ENCODE measurements around the gene ZNF280A. TPM values are rescaled to one million over a fixed set of nuclear protein-coding genes. Genes with fewer than 3 reads are reported as not detected.

ZNF280A gene
- total RNA-seq, 1 experiment from 2014 or later: 0.81 TPM

DNA sequence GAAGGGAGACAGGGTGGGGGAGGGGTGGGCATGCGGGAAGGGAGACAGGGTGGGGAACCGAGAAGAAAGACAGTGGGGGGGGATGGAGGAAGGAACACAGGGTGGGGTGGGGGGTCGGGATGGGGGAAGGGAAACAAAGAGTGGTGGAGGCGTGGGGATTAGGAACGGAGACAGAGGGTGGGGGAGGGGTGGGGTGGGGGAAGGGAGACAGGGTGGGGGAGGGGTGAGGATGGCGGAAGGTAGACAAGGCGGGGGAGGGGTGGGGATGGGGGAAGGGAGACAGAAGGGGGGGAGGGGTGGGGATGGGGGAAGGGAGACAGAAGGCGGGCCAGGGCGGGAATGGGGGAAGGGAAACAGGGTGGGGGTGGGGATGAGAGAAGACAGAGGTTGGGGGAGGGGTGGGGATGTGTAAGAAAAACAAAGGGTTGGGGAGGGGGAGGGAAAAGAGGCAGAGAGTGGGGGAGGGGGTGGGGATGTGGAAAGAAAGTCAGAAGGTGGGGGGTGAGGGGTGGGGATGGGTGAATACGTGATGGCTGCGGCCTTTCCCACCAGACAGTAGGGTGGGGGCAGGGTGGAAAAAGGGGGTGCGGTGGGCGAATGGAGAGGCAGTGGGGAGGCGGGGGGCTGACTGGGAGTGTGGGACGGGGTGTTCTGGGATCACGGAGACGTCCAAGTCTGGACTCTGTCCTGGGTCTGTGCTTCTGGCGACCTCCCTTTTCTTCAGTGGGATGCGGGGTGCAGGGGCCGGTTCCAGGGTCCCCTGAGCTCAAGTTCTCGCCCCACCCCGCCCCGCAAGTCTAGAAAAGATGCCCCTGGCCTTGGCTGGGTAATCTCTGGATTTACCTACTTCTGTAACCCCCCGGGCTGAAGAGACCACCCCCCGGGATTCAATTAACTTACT is 38.3 kb upstream of the ZNF280A start:
- no peaks in the 10 kb centered on the region for H3K9me3 ChIP-seq (ENCODE audit: control insufficient read depth in 1 of 2, insufficient read depth in 1 of 2, low read depth in 1 of 2, low read length in 2 of 2)
- peak overlapping the region; percentile 52; the same call in 1 of the 2 replicates for H3K27ac ChIP-seq (ENCODE audit: low read depth, low read length)
- ChIA-PET RAD21 (ENCODE audit: low non-redundant PET in 1 of 2, low total read pairs in 2 of 2, uncharacterized antibody in 2 of 2, unreplicated experiment in 2 of 2) (no interaction called here), CTCF (interaction anchor here (0.6 to 2.2 kb wide), 7 partner anchors 9 to 201 kb away, joined by 3 to 11 read pairs (median 5); partner anchors contain the start of genes ZNF280A and ZNF280B), POLR2A (no interaction called here)
- intact Hi-C loops (cut with micrococcal nuclease): no loop called here
- no TSS peak for BruUV-seq (replicated peaks)
- H3K36me3 ChIP-seq (ENCODE audit: control insufficient read depth in 1 of 2, insufficient read depth in 2 of 2, low read length in 2 of 2): 0 out of 4 replicates have a peak, but pooled peaks cover 0 to 3% of the 10 kb centered on the region in 2 experiments
- peak; percentile 13; the same call in 1 of the 2 replicates for ATAC-seq
- H3K4me2 ChIP-seq (ENCODE audit: low read length): peak overlapping the region; percentile 64
- H3K9me2 ChIP-seq (ENCODE audit: insufficient read depth): no peaks in the 10 kb centered on the region
- H3K9ac ChIP-seq (ENCODE audit: low read length): peak overlapping the region; percentile 54
- TF ChIP-seq EGR1 (IDR thresholded peaks at IDR 0.05; ENCODE audit: low read depth) (no peak), POLR2A (IDR thresholded peaks at IDR 0.05; ENCODE audit: borderline replicate concordance, extremely low read depth, insufficient read depth, insufficient read length) (no peak), REST (IDR thresholded peaks at IDR 0.05; ENCODE audit: low read depth) (no peak), SIN3A (IDR thresholded peaks at IDR 0.05; ENCODE audit: low read depth) (no peak)
- TF ChIP-seq, protein P1, sequence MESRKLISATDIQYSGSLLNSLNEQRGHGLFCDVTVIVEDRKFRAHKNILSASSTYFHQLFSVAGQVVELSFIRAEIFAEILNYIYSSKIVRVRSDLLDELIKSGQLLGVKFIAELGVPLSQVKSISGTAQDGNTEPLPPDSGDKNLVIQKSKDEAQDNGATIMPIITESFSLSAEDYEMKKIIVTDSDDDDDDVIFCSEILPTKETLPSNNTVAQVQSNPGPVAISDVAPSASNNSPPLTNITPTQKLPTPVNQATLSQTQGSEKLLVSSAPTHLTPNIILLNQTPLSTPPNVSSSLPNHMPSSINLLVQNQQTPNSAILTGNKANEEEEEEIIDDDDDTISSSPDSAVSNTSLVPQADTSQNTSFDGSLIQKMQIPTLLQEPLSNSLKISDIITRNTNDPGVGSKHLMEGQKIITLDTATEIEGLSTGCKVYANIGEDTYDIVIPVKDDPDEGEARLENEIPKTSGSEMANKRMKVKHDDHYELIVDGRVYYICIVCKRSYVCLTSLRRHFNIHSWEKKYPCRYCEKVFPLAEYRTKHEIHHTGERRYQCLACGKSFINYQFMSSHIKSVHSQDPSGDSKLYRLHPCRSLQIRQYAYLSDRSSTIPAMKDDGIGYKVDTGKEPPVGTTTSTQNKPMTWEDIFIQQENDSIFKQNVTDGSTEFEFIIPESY (IDR thresholded peaks at IDR 0.05; ENCODE audit: extremely low read depth, insufficient replicate concordance, low read length): no peak
- H2AFZ ChIP-seq (ENCODE audit: low read depth, low read length, poor library complexity, severe bottlenecking): no peak overlapping the region
- H3K27me3 ChIP-seq (ENCODE audit: insufficient read depth, low read length): no peaks in the 10 kb centered on the region
- H4K20me1 ChIP-seq (ENCODE audit: insufficient read depth): no peaks in the 10 kb centered on the region
- peaks cover 0 to 11% of the 10 kb centered on the region in 2 experiments; a peak in 2 of 4 replicates for H3K4me1 ChIP-seq (ENCODE audit: control insufficient read depth in 1 of 2, insufficient read depth in 2 of 2, low read length in 2 of 2)
- peak overlapping the region; percentile 60 to 61 for H3K4me3 ChIP-seq (replicated peaks in 1 of 2; ENCODE audit: low read depth in 1 of 2, low read length in 2 of 2)
- DNase-seq (ENCODE audit: low read depth, low spot score): no peak
- H3K79me2 ChIP-seq (ENCODE audit: insufficient read depth, low read length): no peaks in the 10 kb centered on the region
